HG02973 (cell line): ENCODE data around the gene ACAN.

Source experiments
- ATAC-seq: cut with Tn5 transposase; IDR thresholded peaks from one replicate; pipeline ENCODE4 v1.9.1; 2021; ENCODE audit warnings: moderate library complexity; ENCODE audit not compliant: unreplicated experiment

The ACAN gene

GRCh38 chr15:88803241-88803919 lies at the start of gene ACAN:
Gene ACAN (plus strand): TSS chr15:88803436. CDS start chr15:88836207, 32,771 bp downstream.
- no peak for ATAC-seq

DNA sequence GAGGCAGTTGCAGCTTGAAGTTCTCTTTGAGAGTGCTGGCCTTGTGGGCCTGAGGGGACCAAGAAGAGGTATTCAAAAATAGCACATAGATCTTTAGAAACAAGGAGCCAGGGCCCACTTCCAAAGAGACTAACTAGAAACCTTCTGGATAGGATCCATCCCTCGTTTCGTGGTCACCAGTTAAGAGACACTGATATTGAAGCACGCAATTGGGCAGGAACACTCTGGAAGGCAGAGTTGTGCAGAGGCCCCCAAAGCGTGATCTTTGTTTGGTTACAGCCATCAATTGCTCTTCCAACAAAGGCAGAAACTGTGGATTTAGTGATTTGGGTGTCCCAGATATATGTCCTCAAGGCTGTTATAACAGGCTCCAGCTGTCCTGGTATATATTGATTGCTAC lies 46.7 kb upstream of the ACAN start:
- no peak for ATAC-seq

DNA sequence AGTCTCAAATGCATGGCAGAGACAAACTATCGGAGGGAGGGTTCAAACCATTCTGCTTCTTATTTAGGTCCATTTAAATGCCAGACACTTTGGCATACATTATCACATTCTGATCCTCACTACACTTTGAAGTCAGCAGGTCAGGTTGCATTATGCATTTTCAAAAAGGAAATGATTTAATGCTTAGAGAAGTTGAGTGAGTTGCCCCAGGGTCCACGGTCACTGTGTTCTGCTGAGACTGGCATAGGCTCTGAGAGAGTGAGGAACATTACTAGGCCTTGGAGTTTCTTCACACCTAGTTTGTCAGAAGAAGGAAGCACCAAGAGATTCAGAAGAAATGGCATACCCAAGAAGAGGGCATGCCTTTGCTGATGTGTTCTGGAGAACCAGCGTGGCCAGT lies 46.3 kb upstream of the ACAN start:
- no peak for ATAC-seq

DNA sequence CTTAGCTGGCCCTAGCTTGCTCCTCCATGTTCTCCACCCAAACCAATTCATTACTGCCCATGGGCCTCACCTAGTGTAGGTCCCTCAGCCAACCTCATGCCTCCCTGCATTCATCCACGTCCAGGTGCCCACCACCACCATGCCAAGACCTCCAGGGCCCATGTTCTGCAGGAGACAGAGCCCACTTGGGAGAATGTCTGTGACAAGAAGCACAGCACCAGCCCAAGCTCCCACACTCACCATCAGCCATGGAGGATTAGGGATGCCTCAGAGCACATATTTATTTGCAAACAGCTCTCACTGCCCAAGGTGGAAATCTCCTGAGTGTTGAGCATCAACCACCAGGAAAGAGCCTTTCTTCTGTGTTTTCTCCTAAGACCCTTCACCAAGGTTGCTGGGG lies 43.4 kb upstream of the ACAN start:
- no peak for ATAC-seq

DNA sequence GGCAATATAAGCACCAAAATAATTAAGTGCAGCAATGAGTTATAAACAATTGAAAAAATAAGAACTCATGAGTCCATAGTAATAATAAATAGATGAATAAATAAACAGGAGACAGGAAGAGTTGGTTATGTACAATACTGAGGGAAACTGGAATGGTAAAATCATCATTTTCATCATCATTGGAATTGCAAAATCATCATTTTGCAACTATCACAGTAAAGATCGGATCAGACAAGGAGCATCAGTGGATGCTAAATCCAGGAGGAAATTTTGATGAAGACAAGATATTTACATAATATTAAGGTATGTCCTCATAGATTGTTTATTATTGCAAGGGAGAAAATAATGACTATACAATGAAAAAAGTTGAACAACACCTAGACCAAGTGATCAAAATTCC lies 38.8 kb upstream of the ACAN start:
- ATAC-seq = no peak

DNA sequence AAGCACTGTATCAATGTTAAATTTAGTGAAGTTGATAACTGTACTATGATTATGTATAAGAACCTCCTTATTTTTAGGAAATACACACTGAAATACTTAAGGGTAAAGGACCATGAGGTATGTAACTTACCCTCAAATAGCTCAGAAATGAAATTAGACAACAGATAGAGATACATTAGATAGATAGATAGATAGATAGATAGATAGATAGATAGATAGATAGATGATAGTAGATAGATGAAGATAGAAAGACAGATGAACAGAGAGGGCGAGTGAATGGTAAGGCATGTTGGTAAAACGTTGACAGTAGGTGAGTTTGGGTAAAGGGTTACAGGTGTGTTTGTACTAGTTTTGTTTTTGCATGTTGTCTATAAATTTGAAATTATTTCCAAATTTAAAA lies 38.0 kb upstream of the ACAN start:
- ATAC-seq = no peak

- no peak for ATAC-seq
These were observed 33.9 kb upstream of the ACAN start for GRCh38 chr15:88769161-88769971.

GRCh38 chr15:88775776-88776175 lies 27.5 kb upstream of the ACAN start:
- no peak for ATAC-seq

GRCh38 chr15:88776646-88777045 lies 26.6 kb upstream of the ACAN start:
- ATAC-seq = no peak

DNA sequence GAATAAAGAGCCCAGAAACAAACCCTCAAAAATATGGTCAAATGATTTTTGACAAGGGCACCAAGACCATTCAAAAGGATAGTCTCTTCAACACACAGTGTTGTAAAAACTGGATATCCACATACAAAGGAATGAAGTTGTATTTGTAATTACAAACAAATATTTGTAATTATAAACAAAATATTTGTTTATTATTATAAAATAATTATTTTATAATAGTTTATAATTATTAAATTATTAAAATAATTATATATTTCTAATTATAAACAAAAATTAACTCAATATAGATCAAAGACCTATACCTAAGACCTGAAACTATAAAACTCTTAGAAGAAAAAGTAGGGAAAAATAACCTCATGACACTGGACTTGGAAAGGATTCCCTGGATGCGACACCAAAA lies 23.3 kb upstream of the ACAN start:
- ATAC-seq = no peak

- no peak for ATAC-seq
These were observed 20.8 kb upstream of the ACAN start for GRCh38 chr15:88782465-88782864.

DNA sequence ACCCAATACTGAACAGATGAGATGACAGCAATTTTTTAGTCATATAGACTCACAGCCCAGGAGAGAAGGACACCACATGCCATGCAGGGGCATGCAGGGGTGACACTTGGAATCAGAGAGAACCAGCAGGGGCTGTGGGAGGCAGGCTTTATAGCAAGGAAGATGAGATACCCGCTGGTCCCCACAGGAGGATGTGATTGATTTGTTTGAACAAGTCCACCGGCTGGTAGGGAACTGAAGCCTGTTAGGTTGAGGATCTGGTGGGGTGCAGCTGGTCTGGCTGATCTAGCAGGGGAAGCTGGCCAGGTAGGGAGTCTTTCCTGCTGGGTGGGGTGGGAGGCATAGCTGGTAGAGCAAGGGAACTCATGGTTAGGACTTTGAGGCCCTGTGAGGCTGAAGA lies 18.0 kb upstream of the ACAN start:
- no peak for ATAC-seq

GRCh38 chr15:88788036-88788435 lies 15.2 kb upstream of the ACAN start:
- ATAC-seq = no peak

DNA sequence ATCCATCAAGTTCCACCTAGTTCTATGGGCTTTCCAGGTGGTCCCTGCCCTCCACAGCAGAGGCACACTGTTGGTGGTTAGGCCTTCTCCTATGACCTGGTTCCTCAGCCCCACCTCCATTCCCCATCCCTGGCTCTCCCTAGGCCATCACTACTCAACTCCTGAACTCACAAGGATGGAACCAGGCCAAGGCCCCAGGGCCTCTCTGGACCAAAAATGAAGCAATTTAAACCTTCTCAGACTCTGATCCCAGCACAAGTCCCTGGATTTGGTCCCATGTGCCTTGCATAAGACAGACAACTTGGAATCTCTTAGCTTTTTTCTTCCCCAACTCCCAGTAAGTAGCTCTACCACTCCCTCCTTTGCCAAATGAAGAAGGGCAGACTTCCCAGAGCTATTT lies 14.4 kb upstream of the ACAN start:
- no peak for ATAC-seq

GRCh38 chr15:88790486-88790885 lies 12.8 kb upstream of the ACAN start:
- ATAC-seq = no peak

DNA sequence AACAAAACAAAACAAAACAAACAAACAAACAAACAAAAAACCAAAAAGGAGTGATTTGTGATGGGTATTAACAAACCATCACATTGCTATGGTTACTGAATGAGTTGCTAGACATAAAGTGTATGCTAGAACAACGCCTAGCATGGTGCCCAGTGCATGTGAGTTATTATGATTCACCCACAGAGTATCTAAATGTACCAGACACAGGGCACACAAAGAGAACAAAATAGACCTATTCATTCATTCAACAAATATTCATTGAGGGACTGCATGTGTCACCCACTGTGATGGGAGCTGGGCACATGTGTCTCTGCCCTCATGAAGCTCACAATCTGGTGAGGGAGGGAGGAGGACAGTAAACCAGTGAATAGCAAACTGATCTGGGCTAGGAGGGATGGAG lies 11.6 kb upstream of the ACAN start:
- no peak for ATAC-seq

DNA sequence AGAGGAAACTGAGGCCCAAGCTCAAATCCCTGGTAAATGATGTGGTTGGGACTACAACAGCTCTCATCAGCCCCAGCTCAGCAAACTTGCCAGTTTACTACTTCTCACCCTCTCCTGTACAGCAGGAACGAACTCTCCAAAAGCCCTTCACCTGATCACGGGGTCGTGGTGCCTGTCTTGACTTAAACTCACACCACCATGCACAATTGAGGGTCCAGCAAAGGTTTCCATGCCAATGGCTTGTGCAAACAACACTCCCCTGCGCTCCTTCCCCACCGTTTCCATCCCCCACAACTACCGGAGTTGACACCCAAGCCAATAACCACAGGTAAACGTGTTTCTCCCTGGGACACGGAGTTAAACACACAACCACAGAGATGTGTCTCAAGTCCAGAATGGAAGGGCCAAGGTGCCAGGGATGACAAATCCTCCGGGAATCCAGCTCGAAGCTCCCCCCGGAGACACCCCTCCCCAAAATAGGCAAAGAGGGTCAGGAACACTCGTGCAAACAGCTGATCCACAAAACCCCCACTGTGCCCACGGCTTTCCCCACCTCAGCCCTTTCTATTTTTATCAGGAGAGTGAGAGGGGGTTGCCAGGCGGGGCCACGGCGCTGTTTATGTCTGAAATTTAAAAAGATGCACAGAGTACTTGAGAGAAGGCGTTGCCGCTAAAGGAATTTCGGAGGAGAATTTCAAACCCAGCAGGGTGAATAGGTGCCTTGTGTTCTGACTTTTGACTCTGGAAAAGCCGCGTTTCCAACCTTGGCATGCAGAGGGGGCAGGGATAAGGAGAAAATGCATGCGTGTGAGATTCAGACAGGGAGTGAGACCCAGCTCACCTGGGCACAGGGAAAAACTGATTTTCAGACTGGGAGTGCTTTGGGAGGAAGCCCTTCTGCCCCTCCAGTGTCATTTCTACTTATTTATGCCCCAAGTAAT lies 10.6 kb upstream of the ACAN start:
- ATAC-seq = no peak

DNA sequence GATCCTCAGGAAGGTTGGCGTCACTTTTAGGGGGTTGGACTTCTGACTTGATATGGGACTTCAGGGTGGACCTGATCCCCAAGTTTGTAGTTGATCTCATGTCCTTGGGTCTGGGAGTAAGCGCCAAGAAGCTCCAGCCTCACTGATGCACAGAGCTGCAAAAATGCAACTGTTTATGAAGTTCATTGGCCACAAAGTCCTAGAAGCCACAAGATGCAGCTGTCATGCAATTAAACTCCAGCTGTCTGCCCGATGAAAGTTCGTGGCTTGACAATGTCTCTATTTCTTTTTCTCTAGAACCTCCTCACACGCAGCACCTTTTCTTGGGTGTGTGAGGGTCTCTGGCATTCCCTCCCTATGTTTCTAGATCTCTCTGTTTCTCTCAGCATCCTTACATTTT lies 9.2 kb upstream of the ACAN start:
- no peak for ATAC-seq

GRCh38 chr15:88797663-88798339 lies 5.4 kb upstream of the ACAN start:
- ATAC-seq = no peak

DNA sequence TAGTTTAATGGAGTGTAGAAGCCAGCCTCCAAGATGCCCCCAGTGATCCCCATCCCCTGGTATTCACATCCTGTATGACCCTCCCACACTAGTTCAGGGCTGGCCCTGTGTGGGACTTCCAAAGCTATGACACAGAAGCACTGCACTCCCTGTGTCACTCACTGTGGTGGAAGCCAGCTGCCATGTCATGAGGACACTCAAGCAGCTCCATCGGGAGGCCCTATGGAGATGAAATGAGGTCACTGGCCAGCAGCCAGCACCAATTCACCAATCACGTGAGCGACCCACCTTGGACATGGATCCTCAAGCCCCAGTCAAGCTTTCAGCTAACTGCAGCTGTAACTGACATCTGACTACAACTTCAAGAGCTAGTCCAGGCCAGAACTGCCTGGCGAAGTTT lies 3.9 kb upstream of the ACAN start:
- no peak for ATAC-seq

DNA sequence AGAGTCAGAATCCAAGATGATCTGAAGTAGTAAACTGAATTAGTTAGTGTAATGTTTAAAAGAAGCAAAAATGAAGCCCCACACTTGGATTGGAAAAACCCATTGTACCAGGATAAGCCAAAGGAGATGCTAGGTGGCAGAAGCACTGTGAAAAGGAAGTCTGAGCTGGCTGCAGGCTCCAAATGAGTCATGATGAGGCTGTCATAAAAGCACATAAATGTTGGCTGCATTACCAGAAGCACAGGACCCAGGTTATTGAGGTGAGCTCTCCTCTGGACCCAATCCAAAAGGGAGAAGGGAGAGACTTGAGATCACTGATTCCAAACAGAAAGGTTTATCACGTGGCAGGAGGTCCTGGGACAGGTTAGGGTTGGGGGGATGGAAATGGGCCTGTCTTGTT lies 3.2 kb upstream of the ACAN start:
- no peak for ATAC-seq
